NCI-H2196 (cell line): Measurements from ENCODE around the gene APP.

Experiments used
- DNase-seq: peaks from one replicate; lab custom pipeline; 2025; ENCODE audit not compliant: unreplicated experiment; lab: John Stamatoyannopoulos, UW

Gene APP

GRCh38 chr21:25885880-25886279 is 284.7 kb downstream of the APP start:
- no peak for DNase-seq

- DNase-seq: no peak
Observed at GRCh38 chr21:25885405-25885804, 285.2 kb downstream of the APP start.

GRCh38 chr21:25884311-25884710 is 286.3 kb downstream of the APP start:
- no peak for DNase-seq

- peak; percentile 59 for DNase-seq
Observed at GRCh38 chr21:25881524-25882376, 288.8 kb downstream of the APP start.

- no peak for DNase-seq
Observed at GRCh38 chr21:25879203-25879602, 291.4 kb downstream of the APP start.

GRCh38 chr21:25878344-25878743 is 292.2 kb downstream of the APP start:
- DNase-seq: no peak

- no peak for DNase-seq
Observed at GRCh38 chr21:25872271-25872670, 298.3 kb downstream of the APP start.

GRCh38 chr21:25871566-25871965 is 299.0 kb downstream of the APP start:
- no peak for DNase-seq

GRCh38 chr21:25870084-25870483 is 300.5 kb downstream of the APP start:
- DNase-seq: no peak

- DNase-seq: no peak
Observed at GRCh38 chr21:25867061-25867460, 303.5 kb downstream of the APP start.

GRCh38 chr21:25863747-25864146 is 306.8 kb downstream of the APP start:
- no peak for DNase-seq

- no peak for DNase-seq
Observed at GRCh38 chr21:25863031-25863430, 307.5 kb downstream of the APP start.

GRCh38 chr21:25862596-25862995 is 308.0 kb downstream of the APP start:
- DNase-seq: no peak

- DNase-seq: no peak
Observed at GRCh38 chr21:25862112-25862511, 308.5 kb downstream of the APP start.

GRCh38 chr21:25859235-25859929 is 311.2 kb downstream of the APP start:
- no peak for DNase-seq

- no peak for DNase-seq
Observed at GRCh38 chr21:25858325-25858724, 312.2 kb downstream of the APP start.

GRCh38 chr21:25857308-25858074 is 313.1 kb downstream of the APP start:
- DNase-seq: no peak

GRCh38 chr21:25855576-25855975 is 315.0 kb downstream of the APP start:
- no peak for DNase-seq

GRCh38 chr21:25850126-25850842 is 320.3 kb downstream of the APP start:
- no peak for DNase-seq

- DNase-seq: no peak
Observed at GRCh38 chr21:25848309-25848708, 322.3 kb downstream of the APP start.

- no peak for DNase-seq
Observed at GRCh38 chr21:25845729-25846256, 324.8 kb downstream of the APP start.
